HCT116 (cell line): ENCODE results near the gene FIBCD1. TPM values are rescaled to one million over a fixed set of nuclear protein-coding genes. Genes with fewer than 3 reads are reported as not detected.

Experiments
- ATAC-seq: fragments of 200-7000 bp; cut with Tn5 transposase; 2 replicates; pipeline ENCODE4 v1.9.1; 2020; ENCODE audit warnings: mild to moderate bottlenecking, moderate library complexity
- BruUV-seq: library from RNA; stranded (reverse); fragments of 400-500 nt; replicated peaks from 2 replicates; lab custom pipeline; 2021; lab: Mats Ljungman, UMichigan
- CTCF ChIA-PET: fragments of 300-600 bp; sonication (Branson Sonifier 250); formaldehyde crosslinking; loops from one replicate; lab custom pipeline; 2021; ENCODE audit warnings: antibody characterized with exemption; lab: Charles Lee
- POLR2A ChIA-PET: fragments of 300-600, 350-600 bp; sonication (Branson Sonifier 250); formaldehyde crosslinking; loops from one replicate; lab custom pipeline; 2021; ENCODE audit warnings: antibody characterized with exemption; lab: Charles Lee
- RAD21 ChIA-PET, 2 experiments: fragments of 300-600 bp; sonication (Branson Sonifier 250); formaldehyde crosslinking; loops; one replicate each; lab custom pipeline; 2023; ENCODE audit warnings: low total read pairs in 2 of 2; ENCODE audit not compliant: uncharacterized antibody in 2 of 2, unreplicated experiment in 2 of 2, low non-redundant PET in 1 of 2; lab: Charles Lee
- DNase-seq: peaks from one replicate; pipeline ENCODE4 v3.0.0-alpha.2; 2010; ENCODE audit warnings: low read depth, low spot score
- H2AFZ ChIP-seq: fragments of 200-600 bp; shearing (Covaris generic), sonication (generic); 2 replicates; pipeline ENCODE4 v1.6.1; 2017; ENCODE audit warnings: low read depth, mixed run types, mixed read lengths, antibody characterized with exemption, low read length; ENCODE audit not compliant: poor library complexity, severe bottlenecking
- H3K27ac ChIP-seq: 2 replicates; pipeline ENCODE4 v1.5.1; 2012; ENCODE audit warnings: low read depth, low read length
- H3K27me3 ChIP-seq: fragments of 200-600 bp; sonication (generic); 2 replicates; pipeline ENCODE4 v1.6.1; 2016; ENCODE audit warnings: mixed run types, low read length, mixed read lengths; ENCODE audit not compliant: insufficient read depth
- H3K36me3 ChIP-seq, 2 experiments: fragments of 200-500 bp in 1 of 2; fragments of 200-600 bp in 1 of 2; sonication (Bioruptor generic) in 1 of 2; sonication (generic) in 1 of 2; 2 replicates each; pipeline versions ENCODE4 v1.5.1 to v1.6.1; 2014 to 2016; ENCODE audit warnings: low read length in 2 of 2, inconsistent platforms in 1 of 2, mixed read lengths in 1 of 2, mixed run types in 1 of 2; ENCODE audit not compliant: insufficient read depth in 2 of 2, control insufficient read depth in 1 of 2
- H3K4me1 ChIP-seq, 2 experiments: fragments of 200-600 bp in 1 of 2; sonication (generic) in 1 of 2; 2 replicates each; pipeline versions ENCODE4 v1.5.1 to v1.6.1; 2012 to 2017; ENCODE audit warnings: low read length in 2 of 2, inconsistent platforms in 1 of 2, mild to moderate bottlenecking in 1 of 2, mixed read lengths in 1 of 2, mixed run types in 1 of 2, moderate library complexity in 1 of 2; ENCODE audit not compliant: insufficient read depth in 2 of 2, control insufficient read depth in 1 of 2
- H3K4me2 ChIP-seq: fragments of 200-600 bp; sonication (generic); 2 replicates; pipeline ENCODE4 v1.6.1; 2017; ENCODE audit warnings: mixed run types, low read length, mixed read lengths
- H3K4me3 ChIP-seq, 2 experiments: fragments of 200-600 bp in 1 of 2; sonication (generic) in 1 of 2; replicated peaks in 1 of 2; 2 replicates each; pipeline ENCODE4 v1.5.1; 2011 to 2016; ENCODE audit warnings: low read length in 2 of 2, control low read depth in 1 of 2, low read depth in 1 of 2, mild to moderate bottlenecking in 1 of 2, mixed read lengths in 1 of 2, mixed run types in 1 of 2
- H3K79me2 ChIP-seq: fragments of 200-600 bp; sonication (generic); 2 replicates; pipeline ENCODE4 v1.6.1; 2017; ENCODE audit warnings: mild to moderate bottlenecking, mixed run types, low read length, moderate library complexity, mixed read lengths; ENCODE audit not compliant: insufficient read depth
- H3K9ac ChIP-seq: fragments of 200-600 bp; sonication (generic); 2 replicates; pipeline ENCODE4 v1.6.1; 2016; ENCODE audit warnings: low read length, mixed read lengths
- H3K9me2 ChIP-seq: fragments of 200-600 bp; sonication (generic), shearing (Covaris generic); 2 replicates; pipeline ENCODE4 v1.6.1; 2017; ENCODE audit warnings: mixed run types, mild to moderate bottlenecking, moderate library complexity; ENCODE audit not compliant: insufficient read depth
- H3K9me3 ChIP-seq, 2 experiments: fragments of 200-500 bp in 1 of 2; fragments of 200-600 bp in 1 of 2; sonication (Bioruptor generic) in 1 of 2; sonication (generic) in 1 of 2; 2 replicates each; pipeline ENCODE4 v1.6.1; 2014 to 2017; ENCODE audit warnings: low read length in 2 of 2, mixed read lengths in 2 of 2, inconsistent platforms in 1 of 2, low read depth in 1 of 2, mild to moderate bottlenecking in 1 of 2, mixed run types in 1 of 2, moderate library complexity in 1 of 2; ENCODE audit not compliant: control insufficient read depth in 1 of 2, insufficient read depth in 1 of 2
- H4K20me1 ChIP-seq: fragments of 200-600 bp; sonication (generic), shearing (Covaris generic); 2 replicates; pipeline ENCODE4 v1.6.1; 2017; ENCODE audit warnings: mixed run types, mild to moderate bottlenecking, moderate library complexity; ENCODE audit not compliant: insufficient read depth
- CTCF ChIP-seq, 3 experiments: fragments of 200-600 bp in 1 of 3; sonication (generic) in 1 of 3; IDR thresholded peaks in 2 of 3; conservative IDR thresholded peaks in 1 of 3; 2 replicates each; pipeline ENCODE4 v1.5.1; 2012 to 2017; ENCODE audit warnings: low read depth in 2 of 3, low read length in 2 of 3, antibody characterized with exemption in 1 of 3, borderline replicate concordance in 1 of 3, control low read depth in 1 of 3, mild to moderate bottlenecking in 1 of 3, mixed read lengths in 1 of 3, mixed run types in 1 of 3, moderate library complexity in 1 of 3; ENCODE audit not compliant: insufficient read depth in 1 of 3
- EGR1 ChIP-seq: IDR thresholded peaks from 2 replicates; pipeline ENCODE4 v1.6.1; 2012; ENCODE audit warnings: low read depth
- ELF1 ChIP-seq: IDR thresholded peaks from 2 replicates; pipeline ENCODE4 v1.6.1; 2012; ENCODE audit warnings: low read depth, borderline replicate concordance
- EZH2 ChIP-seq: fragments of 200-600 bp; sonication (generic); IDR thresholded peaks from 2 replicates; pipeline ENCODE4 v1.6.1; 2017; ENCODE audit warnings: antibody characterized with exemption, mixed run types
- EZH2phosphoT487 ChIP-seq: fragments of 200-600 bp; IDR thresholded peaks from 2 replicates; pipeline ENCODE4 v1.6.1; 2018; ENCODE audit warnings: antibody characterized with exemption, borderline replicate concordance
- FOSL1 ChIP-seq: IDR thresholded peaks from 2 replicates; pipeline ENCODE4 v1.6.1; 2012; ENCODE audit warnings: low read depth
- JUND ChIP-seq: IDR thresholded peaks from 2 replicates; pipeline ENCODE4 v1.6.1; 2012
- POLR2AphosphoS5 ChIP-seq: IDR thresholded peaks from 2 replicates; pipeline ENCODE4 v1.6.1; 2011; ENCODE audit warnings: mild to moderate bottlenecking, low read depth, low read length, moderate library complexity
- SIN3A ChIP-seq: IDR thresholded peaks from 2 replicates; pipeline ENCODE4 v1.6.1; 2012; ENCODE audit warnings: low read depth
- SP1 ChIP-seq: IDR thresholded peaks from 2 replicates; pipeline ENCODE4 v1.6.1; 2012; ENCODE audit warnings: low read depth
- YY1 ChIP-seq: IDR thresholded peaks from 2 replicates; pipeline ENCODE4 v1.6.1; 2011; ENCODE audit warnings: low read length, low read depth, moderate library complexity, mild to moderate bottlenecking; ENCODE audit not compliant: insufficient replicate concordance; ENCODE audit errors: extremely low read depth
- intact Hi-C: fragments of 100-400 bp; cut with micrococcal nuclease; formaldehyde crosslinking; loops from 2 replicates; pipeline ENCODE4 v1.10.0; 2022
- total RNA-seq: library from RNA; stranded (reverse); gene quantifications from one replicate; pipeline ENCODE4 v1.2.1, GENCODE V29; 2021; ENCODE audit not compliant: unreplicated experiment
- TF ChIP-seq, protein P1 (sequence below): IDR thresholded peaks from 2 replicates; pipeline ENCODE4 v1.6.1; 2011; ENCODE audit warnings: mild to moderate bottlenecking, low read length, moderate library complexity; ENCODE audit not compliant: insufficient replicate concordance; ENCODE audit errors: extremely low read depth
- TF ChIP-seq, protein P2 (sequence below): IDR thresholded peaks from 2 replicates; pipeline ENCODE4 v1.6.1; 2012
- TF ChIP-seq, protein P3 (sequence below): IDR thresholded peaks from 2 replicates; pipeline ENCODE4 v1.6.1; 2012; ENCODE audit warnings: low read depth

FIBCD1 gene
- total RNA-seq, 1 experiment from 2014 or later, result 26.1 TPM

- TF ChIP-seq, protein P1, sequence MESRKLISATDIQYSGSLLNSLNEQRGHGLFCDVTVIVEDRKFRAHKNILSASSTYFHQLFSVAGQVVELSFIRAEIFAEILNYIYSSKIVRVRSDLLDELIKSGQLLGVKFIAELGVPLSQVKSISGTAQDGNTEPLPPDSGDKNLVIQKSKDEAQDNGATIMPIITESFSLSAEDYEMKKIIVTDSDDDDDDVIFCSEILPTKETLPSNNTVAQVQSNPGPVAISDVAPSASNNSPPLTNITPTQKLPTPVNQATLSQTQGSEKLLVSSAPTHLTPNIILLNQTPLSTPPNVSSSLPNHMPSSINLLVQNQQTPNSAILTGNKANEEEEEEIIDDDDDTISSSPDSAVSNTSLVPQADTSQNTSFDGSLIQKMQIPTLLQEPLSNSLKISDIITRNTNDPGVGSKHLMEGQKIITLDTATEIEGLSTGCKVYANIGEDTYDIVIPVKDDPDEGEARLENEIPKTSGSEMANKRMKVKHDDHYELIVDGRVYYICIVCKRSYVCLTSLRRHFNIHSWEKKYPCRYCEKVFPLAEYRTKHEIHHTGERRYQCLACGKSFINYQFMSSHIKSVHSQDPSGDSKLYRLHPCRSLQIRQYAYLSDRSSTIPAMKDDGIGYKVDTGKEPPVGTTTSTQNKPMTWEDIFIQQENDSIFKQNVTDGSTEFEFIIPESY, result no peak
- TF ChIP-seq SIN3A (no peak), CTCF (IDR thresholded peaks at IDR 0.05 in 2 of 3, conservative IDR thresholded peaks at IDR 0.05 in 1 of 3; ENCODE audit: borderline replicate concordance in 1 of 3, insufficient read depth in 1 of 3, low read depth in 2 of 3, low read length in 2 of 3) (no peak), EGR1 (no peak), FOSL1 (no peak), YY1 (no peak), EZH2 (no peak), SP1 (no peak), EZH2phosphoT487 (no peak), ELF1 (no peak), POLR2AphosphoS5 (no peak), JUND (no peak)
- TF ChIP-seq, protein P2, sequence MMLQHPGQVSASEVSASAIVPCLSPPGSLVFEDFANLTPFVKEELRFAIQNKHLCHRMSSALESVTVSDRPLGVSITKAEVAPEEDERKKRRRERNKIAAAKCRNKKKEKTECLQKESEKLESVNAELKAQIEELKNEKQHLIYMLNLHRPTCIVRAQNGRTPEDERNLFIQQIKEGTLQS, result no peak
- TF ChIP-seq, protein P3, sequence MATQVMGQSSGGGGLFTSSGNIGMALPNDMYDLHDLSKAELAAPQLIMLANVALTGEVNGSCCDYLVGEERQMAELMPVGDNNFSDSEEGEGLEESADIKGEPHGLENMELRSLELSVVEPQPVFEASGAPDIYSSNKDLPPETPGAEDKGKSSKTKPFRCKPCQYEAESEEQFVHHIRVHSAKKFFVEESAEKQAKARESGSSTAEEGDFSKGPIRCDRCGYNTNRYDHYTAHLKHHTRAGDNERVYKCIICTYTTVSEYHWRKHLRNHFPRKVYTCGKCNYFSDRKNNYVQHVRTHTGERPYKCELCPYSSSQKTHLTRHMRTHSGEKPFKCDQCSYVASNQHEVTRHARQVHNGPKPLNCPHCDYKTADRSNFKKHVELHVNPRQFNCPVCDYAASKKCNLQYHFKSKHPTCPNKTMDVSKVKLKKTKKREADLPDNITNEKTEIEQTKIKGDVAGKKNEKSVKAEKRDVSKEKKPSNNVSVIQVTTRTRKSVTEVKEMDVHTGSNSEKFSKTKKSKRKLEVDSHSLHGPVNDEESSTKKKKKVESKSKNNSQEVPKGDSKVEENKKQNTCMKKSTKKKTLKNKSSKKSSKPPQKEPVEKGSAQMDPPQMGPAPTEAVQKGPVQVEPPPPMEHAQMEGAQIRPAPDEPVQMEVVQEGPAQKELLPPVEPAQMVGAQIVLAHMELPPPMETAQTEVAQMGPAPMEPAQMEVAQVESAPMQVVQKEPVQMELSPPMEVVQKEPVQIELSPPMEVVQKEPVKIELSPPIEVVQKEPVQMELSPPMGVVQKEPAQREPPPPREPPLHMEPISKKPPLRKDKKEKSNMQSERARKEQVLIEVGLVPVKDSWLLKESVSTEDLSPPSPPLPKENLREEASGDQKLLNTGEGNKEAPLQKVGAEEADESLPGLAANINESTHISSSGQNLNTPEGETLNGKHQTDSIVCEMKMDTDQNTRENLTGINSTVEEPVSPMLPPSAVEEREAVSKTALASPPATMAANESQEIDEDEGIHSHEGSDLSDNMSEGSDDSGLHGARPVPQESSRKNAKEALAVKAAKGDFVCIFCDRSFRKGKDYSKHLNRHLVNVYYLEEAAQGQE, result no peak
- TF ChIP-seq, all 23 proteins: peak for 0
- POLR2A ChIA-PET, result no interaction called here
Observed at GRCh38 chr9:130986356-130986965, 47.4 kb upstream of the FIBCD1 start.

More at GRCh38 chr9:130986356-130986965, 47.4 kb upstream of the FIBCD1 start:
- no peaks in the 10 kb centered on the region for H4K20me1 ChIP-seq
- H3K4me3 ChIP-seq, result no peak overlapping the region
- no peak for ATAC-seq
- H3K27me3 ChIP-seq, result no peaks in the 10 kb centered on the region
- no peak for DNase-seq
- H3K36me3 ChIP-seq, result no peaks in the 10 kb centered on the region
- ChIA-PET RAD21 (no interaction called here), CTCF (interaction anchor here (1.0 kb wide), 1 partner anchor 117 kb away, joined by 3 read pairs; no protein-coding TSS in a partner anchor)
- no TSS peak for BruUV-seq
- no peaks in the 10 kb centered on the region for H3K9me2 ChIP-seq
- H3K79me2 ChIP-seq, result no peaks in the 10 kb centered on the region
- no peak overlapping the region for H3K4me2 ChIP-seq
- H3K9me3 ChIP-seq, result no peaks in the 10 kb centered on the region
- H3K27ac ChIP-seq, result no peak overlapping the region
- H3K9ac ChIP-seq, result no peak overlapping the region
- H2AFZ ChIP-seq, result no peak overlapping the region
- intact Hi-C loops, result no loop called here
- H3K4me1 ChIP-seq, result no peaks in the 10 kb centered on the region
